DOHH2 (cell line): Measurements from ENCODE around the gene DCX.

Experiments used
- H3F3A ChIP-seq: fragments of 200-600 bp; sonication (generic), shearing (Covaris generic); 2 replicates; pipeline ENCODE4 v1.6.0; 2016; ENCODE audit warnings: antibody characterized with exemption, mild to moderate bottlenecking; ENCODE audit not compliant: control insufficient read depth, insufficient read depth
- H3K27ac ChIP-seq: fragments of 200-600 bp; sonication (generic); 2 replicates; pipeline ENCODE4 v1.5.1; 2014; ENCODE audit warnings: low read depth, mild to moderate bottlenecking, low read length, moderate library complexity
- H3K27me3 ChIP-seq: fragments of 200-600 bp; sonication (generic); 2 replicates; pipeline ENCODE4 v1.6.1; 2014; ENCODE audit warnings: mild to moderate bottlenecking, low read length, mixed read lengths; ENCODE audit not compliant: control insufficient read depth
- H3K36me3 ChIP-seq: fragments of 200-600 bp; sonication (generic); 2 replicates; pipeline ENCODE4 v1.6.1; 2014; ENCODE audit warnings: mild to moderate bottlenecking, low read length, moderate library complexity, mixed read lengths; ENCODE audit not compliant: control insufficient read depth
- H3K4me1 ChIP-seq: fragments of 200-600 bp; sonication (generic); 2 replicates; pipeline ENCODE4 v1.6.1; 2014; ENCODE audit warnings: mild to moderate bottlenecking, low read length, mixed read lengths; ENCODE audit not compliant: control insufficient read depth
- H3K4me2 ChIP-seq: fragments of 200-600 bp; sonication (generic); 2 replicates; pipeline ENCODE4 v1.6.0; 2014; ENCODE audit warnings: mild to moderate bottlenecking, low read length, moderate library complexity
- H3K4me3 ChIP-seq: fragments of 200-600 bp; sonication (generic); 2 replicates; pipeline ENCODE4 v1.5.1; 2014; ENCODE audit warnings: mild to moderate bottlenecking, low read length, mixed read lengths
- H3K79me2 ChIP-seq: fragments of 200-600 bp; sonication (generic); 2 replicates; pipeline ENCODE4 v1.6.1; 2014; ENCODE audit warnings: mild to moderate bottlenecking, low read length, mixed read lengths; ENCODE audit not compliant: control insufficient read depth
- H3K9me2 ChIP-seq: fragments of 200-600 bp; sonication (generic); replicated peaks from 2 replicates; pipeline ENCODE4 v1.6.1; 2014; ENCODE audit warnings: mild to moderate bottlenecking, low read length, mixed read lengths; ENCODE audit not compliant: control insufficient read depth
- H3K9me3 ChIP-seq: fragments of 200-600 bp; sonication (generic); 2 replicates; pipeline ENCODE4 v1.6.1; 2014; ENCODE audit warnings: antibody characterized with exemption, low read length, mixed read lengths; ENCODE audit not compliant: control insufficient read depth, insufficient read depth
- H4K20me1 ChIP-seq: fragments of 200-600 bp; sonication (generic); 2 replicates; pipeline ENCODE4 v1.6.0; 2014; ENCODE audit warnings: low read depth, mild to moderate bottlenecking, antibody characterized with exemption, low read length, moderate library complexity; ENCODE audit not compliant: control insufficient read depth, insufficient read depth
- EZH2phosphoT487 ChIP-seq: fragments of 200-600 bp; sonication (generic); IDR thresholded peaks from 2 replicates; pipeline ENCODE4 v1.6.1; 2017; ENCODE audit warnings: borderline replicate concordance, mild to moderate bottlenecking, antibody characterized with exemption, low read length, moderate library complexity, mixed read lengths
- TF ChIP-seq, protein P1 (sequence below): fragments of 200-600 bp; sonication (generic); IDR thresholded peaks from one replicate; pipeline ENCODE4 v1.5.1; 2014; ENCODE audit warnings: antibody characterized with exemption, mild to moderate bottlenecking, low read depth, low read length; ENCODE audit not compliant: poor library complexity, severe bottlenecking

DCX gene

DNA sequence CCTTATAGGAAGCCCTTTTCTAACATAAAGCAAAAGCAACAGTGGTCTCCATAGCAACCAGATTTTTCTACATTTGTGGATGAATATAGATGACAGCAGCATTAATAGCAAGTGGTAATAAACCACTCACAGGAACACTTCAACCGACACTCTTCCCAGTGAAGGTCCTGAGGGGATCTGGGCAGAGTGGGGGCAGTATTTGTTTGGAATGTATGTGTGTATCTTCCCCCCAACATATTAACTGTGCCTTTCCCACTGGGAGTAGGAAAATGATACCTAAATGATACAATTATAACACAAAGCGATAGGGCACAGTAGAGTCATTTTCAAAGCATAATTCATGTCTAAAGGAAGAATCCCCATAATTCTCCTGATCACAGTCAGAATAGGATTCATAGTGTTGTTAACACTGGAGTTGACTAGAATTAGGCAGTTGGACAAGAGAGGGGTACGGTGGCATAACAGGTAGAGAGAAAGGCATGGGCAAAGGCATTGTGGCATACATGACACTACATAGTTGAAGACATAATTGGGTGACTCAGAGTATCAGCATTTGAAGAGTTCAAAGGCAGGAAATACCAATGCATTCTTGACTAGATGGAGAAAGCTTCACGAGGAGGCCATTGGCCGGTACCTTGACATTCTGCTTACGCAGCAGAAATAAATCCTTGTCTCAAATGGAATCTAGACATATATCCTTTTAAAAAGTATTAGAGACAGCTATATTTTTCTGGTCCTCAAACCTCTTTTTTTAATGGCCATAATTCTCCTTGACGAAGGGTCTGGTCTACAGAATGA, 156.9 kb downstream of the DCX start:
- no peaks in the 10 kb centered on the region for H3K79me2 ChIP-seq
- TF ChIP-seq, protein P1, sequence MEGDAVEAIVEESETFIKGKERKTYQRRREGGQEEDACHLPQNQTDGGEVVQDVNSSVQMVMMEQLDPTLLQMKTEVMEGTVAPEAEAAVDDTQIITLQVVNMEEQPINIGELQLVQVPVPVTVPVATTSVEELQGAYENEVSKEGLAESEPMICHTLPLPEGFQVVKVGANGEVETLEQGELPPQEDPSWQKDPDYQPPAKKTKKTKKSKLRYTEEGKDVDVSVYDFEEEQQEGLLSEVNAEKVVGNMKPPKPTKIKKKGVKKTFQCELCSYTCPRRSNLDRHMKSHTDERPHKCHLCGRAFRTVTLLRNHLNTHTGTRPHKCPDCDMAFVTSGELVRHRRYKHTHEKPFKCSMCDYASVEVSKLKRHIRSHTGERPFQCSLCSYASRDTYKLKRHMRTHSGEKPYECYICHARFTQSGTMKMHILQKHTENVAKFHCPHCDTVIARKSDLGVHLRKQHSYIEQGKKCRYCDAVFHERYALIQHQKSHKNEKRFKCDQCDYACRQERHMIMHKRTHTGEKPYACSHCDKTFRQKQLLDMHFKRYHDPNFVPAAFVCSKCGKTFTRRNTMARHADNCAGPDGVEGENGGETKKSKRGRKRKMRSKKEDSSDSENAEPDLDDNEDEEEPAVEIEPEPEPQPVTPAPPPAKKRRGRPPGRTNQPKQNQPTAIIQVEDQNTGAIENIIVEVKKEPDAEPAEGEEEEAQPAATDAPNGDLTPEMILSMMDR: no peak
- no peak for TF ChIP-seq EZH2phosphoT487
- H3K4me2 ChIP-seq: no peak overlapping the region
- no peaks in the 10 kb centered on the region for H4K20me1 ChIP-seq
- no peaks in the 10 kb centered on the region for H3K9me2 ChIP-seq
- H3K36me3 ChIP-seq: no peaks in the 10 kb centered on the region
- no peaks in the 10 kb centered on the region for H3K9me3 ChIP-seq
- no peaks in the 10 kb centered on the region for H3K4me1 ChIP-seq
- no peaks in the 10 kb centered on the region for H3F3A ChIP-seq
- no peaks in the 10 kb centered on the region for H3K27me3 ChIP-seq
- H3K27ac ChIP-seq: no peak overlapping the region
- H3K4me3 ChIP-seq: no peak overlapping the region

DNA sequence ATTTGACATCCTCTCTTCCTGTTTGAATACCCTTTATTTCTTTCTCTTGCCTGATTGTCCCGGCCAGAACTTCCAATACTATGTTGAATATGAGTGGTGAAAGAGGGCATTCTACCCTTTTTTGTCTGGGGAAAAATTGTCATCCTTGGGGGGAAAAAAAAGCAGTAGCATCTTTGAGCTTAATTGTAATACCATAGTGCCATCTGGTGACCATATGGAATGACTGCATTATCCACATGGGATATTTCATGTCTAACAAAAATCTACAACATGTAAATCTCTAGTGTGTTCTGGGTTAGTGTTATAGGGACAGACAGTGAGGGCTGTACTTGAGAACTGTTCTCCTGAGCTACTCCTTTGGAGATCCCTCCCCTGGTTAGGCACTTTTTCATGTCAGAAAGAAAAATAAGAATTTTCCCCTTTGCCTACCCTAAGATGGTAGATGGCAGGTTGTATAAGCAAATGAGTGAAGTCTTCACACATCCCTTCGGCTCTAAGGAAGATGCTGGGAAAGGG, 167.7 kb downstream of the DCX start:
- Histone ChIP-seq H3K9me3 (no peaks in the 10 kb centered on the region), H3K27me3 (no peaks in the 10 kb centered on the region), H3K9me2 (no peaks in the 10 kb centered on the region), H3K27ac (no peak overlapping the region), H3K4me1 (no peaks in the 10 kb centered on the region), H3K4me2 (no peak overlapping the region), H3F3A (no peaks in the 10 kb centered on the region), H3K4me3 (no peak overlapping the region), H3K79me2 (no peaks in the 10 kb centered on the region), H3K36me3 (no peaks in the 10 kb centered on the region), H4K20me1 (no peaks in the 10 kb centered on the region)
- TF ChIP-seq EZH2phosphoT487: no peak
- TF ChIP-seq, protein P1: peak; percentile 32
